HFF-Myc (cell line): Measurements from ENCODE around the gene SYNPO2.
A peak's percentile ranks its signal among the peaks of the same experiment; 100 is the strongest.

Experiments used
- DNase-seq: peaks from one replicate; pipeline ENCODE4 v3.0.0-alpha.2; 2011; ENCODE audit warnings: low read depth; ENCODE audit errors: extremely low read depth
- H3K4me3 ChIP-seq: replicated peaks from 2 replicates; pipeline ENCODE4 v1.5.1; 2011; ENCODE audit warnings: low read depth, mild to moderate bottlenecking, control low read depth, low read length
- TF ChIP-seq, protein P1 (sequence below): IDR thresholded peaks from 2 replicates; pipeline ENCODE4 v1.5.1; 2012; ENCODE audit warnings: mild to moderate bottlenecking, low read depth, low read length, control low read depth; ENCODE audit errors: missing control alignments

The SYNPO2 gene

DNA sequence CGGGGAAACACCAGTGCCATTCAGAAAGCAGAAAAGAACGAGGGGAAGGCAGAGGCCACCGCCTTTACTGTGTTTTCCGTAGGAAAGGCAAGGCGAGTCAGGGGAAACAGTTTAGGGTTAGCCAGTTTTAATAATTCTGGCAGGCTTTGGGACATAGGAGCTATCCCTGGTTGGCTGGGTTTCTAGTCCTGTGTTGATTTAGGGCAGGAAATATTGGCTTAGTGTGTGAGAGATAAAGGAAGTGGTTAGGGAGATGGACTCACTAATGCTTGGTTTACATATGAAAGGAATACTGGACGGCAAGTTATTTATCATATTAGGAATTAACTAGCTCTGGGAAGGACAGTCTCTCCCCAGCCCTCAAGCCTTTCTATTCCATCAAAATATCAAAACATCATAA is 53.1 kb downstream of the SYNPO2 start:
- TF ChIP-seq, protein P1, sequence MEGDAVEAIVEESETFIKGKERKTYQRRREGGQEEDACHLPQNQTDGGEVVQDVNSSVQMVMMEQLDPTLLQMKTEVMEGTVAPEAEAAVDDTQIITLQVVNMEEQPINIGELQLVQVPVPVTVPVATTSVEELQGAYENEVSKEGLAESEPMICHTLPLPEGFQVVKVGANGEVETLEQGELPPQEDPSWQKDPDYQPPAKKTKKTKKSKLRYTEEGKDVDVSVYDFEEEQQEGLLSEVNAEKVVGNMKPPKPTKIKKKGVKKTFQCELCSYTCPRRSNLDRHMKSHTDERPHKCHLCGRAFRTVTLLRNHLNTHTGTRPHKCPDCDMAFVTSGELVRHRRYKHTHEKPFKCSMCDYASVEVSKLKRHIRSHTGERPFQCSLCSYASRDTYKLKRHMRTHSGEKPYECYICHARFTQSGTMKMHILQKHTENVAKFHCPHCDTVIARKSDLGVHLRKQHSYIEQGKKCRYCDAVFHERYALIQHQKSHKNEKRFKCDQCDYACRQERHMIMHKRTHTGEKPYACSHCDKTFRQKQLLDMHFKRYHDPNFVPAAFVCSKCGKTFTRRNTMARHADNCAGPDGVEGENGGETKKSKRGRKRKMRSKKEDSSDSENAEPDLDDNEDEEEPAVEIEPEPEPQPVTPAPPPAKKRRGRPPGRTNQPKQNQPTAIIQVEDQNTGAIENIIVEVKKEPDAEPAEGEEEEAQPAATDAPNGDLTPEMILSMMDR: no peak
- no peak for DNase-seq
- H3K4me3 ChIP-seq: no peak overlapping the region

DNA sequence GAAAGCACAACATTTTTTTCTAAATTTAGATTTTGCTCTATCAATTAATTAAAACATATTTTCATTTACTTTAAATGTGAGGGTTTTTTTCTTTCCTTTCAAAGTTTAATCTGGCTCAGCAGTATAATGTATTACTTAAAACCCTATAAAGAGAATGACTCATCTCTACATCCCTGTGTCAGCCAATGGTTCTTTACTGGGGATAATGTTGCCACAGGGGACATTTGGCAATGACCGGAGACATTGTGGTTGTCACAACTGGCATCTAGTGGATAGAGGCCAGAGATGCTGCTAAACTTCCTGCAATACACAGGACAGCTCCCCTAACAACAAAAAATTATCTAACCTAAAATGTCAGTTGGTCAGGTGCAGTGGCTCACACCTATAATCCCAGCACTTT is 53.8 kb downstream of the SYNPO2 start:
- TF ChIP-seq, protein P1: no peak
- peak; percentile 64 for DNase-seq
- H3K4me3 ChIP-seq: no peak overlapping the region

DNA sequence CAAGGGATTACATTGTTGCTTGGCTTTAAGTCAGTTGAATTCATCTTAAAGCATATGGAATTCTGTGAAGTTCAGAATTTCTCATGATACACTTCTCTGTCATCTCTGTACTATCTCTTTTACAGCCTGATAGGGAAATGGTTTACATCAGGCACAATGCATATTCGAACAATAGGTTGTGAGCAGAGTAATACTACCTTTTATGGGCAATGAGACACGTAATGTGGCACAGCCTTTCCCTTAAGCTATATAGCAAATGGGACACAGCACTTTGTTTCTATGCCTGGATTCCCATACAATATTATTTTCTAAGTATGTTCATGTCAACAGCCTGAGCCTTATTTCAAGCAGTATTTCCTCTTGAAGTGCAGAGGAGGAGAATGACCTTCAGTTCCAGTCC is 58.4 kb downstream of the SYNPO2 start:
- H3K4me3 ChIP-seq: no peak overlapping the region
- TF ChIP-seq, protein P1: no peak
- no peak for DNase-seq

DNA sequence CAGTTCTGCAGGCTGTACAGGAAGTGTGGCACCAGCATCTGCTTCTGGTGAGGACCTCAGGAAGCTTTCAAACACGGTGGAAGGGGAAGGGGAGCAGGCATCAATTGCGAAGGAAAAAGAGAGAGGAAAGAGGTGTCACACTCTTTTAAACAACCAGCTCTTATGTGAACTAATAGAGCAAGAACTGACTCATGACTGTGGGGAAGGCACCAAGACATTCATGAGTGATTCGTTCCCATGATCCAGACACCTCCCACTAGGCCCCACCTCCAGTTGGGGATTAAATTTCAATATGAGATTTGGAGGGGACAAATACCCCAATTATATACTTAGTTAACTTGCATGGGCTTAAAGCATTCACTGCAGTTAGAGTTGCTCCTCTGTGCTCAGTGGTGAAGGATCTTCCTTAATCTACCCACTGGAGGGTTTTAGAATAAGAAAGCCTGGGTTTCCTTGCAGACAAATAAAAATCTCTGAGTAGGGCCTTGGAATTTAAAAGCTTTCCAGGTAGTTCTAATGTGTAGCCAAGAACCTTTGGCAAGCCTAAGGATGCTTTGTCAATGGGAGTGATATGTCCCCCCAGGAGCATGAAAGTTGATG is 60.0 kb downstream of the SYNPO2 start:
- no peak for DNase-seq
- TF ChIP-seq, protein P1: no peak
- no peak overlapping the region for H3K4me3 ChIP-seq

DNA sequence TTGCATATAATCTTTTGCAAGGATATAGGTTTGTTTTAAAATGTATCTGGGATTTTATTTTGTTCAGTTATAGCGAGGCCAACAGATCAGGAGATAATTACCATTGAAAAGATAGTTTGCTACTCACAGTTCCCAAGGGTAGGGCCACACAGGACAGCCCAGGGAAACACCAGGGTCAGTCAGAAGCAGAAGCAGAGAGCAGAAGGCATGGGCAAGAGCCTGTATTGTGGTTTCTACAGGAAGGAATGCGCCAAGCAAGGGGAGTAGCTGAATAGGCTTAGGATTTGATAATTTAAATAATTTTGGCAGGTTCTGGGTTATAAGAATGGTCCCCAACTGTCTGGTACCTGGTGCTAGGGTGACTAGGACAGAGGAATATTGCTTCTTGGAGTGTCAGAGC is 61.6 kb downstream of the SYNPO2 start:
- H3K4me3 ChIP-seq: no peak overlapping the region
- TF ChIP-seq, protein P1: no peak

DNA sequence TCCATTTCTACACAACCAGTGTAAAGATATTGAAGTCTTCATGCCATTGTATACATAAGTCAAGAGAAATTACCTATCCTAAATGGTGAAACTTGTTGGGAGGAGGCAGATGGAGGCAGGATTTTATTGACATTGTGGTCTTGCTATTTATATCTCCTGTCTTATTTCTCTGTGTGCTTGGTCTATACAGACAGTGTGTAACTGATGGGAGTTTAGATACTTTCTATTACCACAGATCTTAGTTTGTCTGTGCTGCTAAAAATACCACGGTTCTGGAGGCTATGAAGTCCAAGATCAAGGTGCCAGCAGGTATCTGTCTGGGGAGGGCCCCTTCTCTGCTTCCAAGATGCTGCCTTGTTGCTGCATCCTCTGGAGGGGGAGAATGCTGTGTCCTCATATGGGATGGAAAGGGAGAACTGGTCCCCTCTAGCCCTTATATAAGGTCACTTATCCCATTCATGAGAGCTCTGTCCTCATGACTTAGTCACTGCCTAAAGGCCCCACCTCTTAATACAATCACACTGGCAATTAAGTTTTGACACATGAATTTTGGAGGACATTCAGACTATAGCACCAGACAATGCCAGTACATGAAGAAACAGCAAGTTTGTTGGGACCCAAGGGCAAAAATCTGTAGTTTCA is 62.4 kb downstream of the SYNPO2 start:
- no peak overlapping the region for H3K4me3 ChIP-seq
- TF ChIP-seq, protein P1: no peak
- DNase-seq: no peak

More for the DNA sequence above, 61.6 kb downstream of the SYNPO2 start:
- no peak for DNase-seq
